ENCODE results near the gene SCUBE1.

GRCh38 chr22:43207849-43208702 lies 135.1 kb downstream of the SCUBE1 start:
- TF ChIP-seq, protein P1, sequence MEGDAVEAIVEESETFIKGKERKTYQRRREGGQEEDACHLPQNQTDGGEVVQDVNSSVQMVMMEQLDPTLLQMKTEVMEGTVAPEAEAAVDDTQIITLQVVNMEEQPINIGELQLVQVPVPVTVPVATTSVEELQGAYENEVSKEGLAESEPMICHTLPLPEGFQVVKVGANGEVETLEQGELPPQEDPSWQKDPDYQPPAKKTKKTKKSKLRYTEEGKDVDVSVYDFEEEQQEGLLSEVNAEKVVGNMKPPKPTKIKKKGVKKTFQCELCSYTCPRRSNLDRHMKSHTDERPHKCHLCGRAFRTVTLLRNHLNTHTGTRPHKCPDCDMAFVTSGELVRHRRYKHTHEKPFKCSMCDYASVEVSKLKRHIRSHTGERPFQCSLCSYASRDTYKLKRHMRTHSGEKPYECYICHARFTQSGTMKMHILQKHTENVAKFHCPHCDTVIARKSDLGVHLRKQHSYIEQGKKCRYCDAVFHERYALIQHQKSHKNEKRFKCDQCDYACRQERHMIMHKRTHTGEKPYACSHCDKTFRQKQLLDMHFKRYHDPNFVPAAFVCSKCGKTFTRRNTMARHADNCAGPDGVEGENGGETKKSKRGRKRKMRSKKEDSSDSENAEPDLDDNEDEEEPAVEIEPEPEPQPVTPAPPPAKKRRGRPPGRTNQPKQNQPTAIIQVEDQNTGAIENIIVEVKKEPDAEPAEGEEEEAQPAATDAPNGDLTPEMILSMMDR (conservative IDR thresholded peaks at IDR 0.05; ENCODE audit: low read length), result no peak
- TF ChIP-seq EZH2phosphoT487 (IDR thresholded peaks at IDR 0.05; ENCODE audit: borderline replicate concordance), result no peak

Measured in Loucy (cell line).